Psoas muscle (tissue), 8 donors: ENCODE results near the gene HOXA9. TPM values are rescaled to one million over a fixed set of nuclear protein-coding genes. Genes with fewer than 3 reads are reported as not detected.

Source experiments
- ATAC-seq, 4 donors: fragments of 200-7000 bp; cut with Tn5 transposase; one replicate each; pipeline ENCODE4 v1.9.1; 2020; ENCODE audit warnings: moderate library complexity in 3 of 4, mild to moderate bottlenecking in 2 of 4
- DNase-seq, 2 donors: peaks; one replicate each; pipeline ENCODE4 v3.0.0-alpha.2; 2020
- H3K27ac ChIP-seq: fragments of 200-600 bp; one replicate; pipeline ENCODE4 v1.8.0; 2022
- H3K27me3 ChIP-seq, 3 donors: fragments of 200-600 bp in 1 of 3; one replicate each; pipeline versions ENCODE4 v1.6.1 to v1.8.0; 2013 to 2022; ENCODE audit warnings: low read length in 2 of 3, mild to moderate bottlenecking in 2 of 3, moderate library complexity in 1 of 3; ENCODE audit not compliant: insufficient read depth in 3 of 3
- H3K36me3 ChIP-seq, 2 donors: fragments of 200-600 bp in 1 of 2; one replicate each; pipeline versions ENCODE4 v1.6.1 to v1.8.0; 2013 to 2022; ENCODE audit warnings: low read depth in 1 of 2, mild to moderate bottlenecking in 1 of 2, moderate library complexity in 1 of 2; ENCODE audit not compliant: insufficient read depth in 1 of 2
- H3K4me1 ChIP-seq: fragments of 200-600 bp; one replicate; pipeline ENCODE4 v1.8.0; 2022
- H3K4me3 ChIP-seq: fragments of 200-600 bp; one replicate; pipeline ENCODE4 v1.8.0; 2022; ENCODE audit warnings: mild to moderate bottlenecking
- H3K9me3 ChIP-seq: fragments of 200-600 bp; one replicate; pipeline ENCODE4 v1.8.0; 2022
- CTCF ChIP-seq: fragments of 200-600 bp; IDR thresholded peaks from one replicate; pipeline ENCODE4 v1.8.0; 2022; ENCODE audit warnings: antibody characterized with exemption
- WGBS, 3 donors: extraction: QIAGEN DNeasy Blood & Tissue Kit; methylation state at CpG; one replicate each; pipeline versions ENCODE4 v1.1.6 to v1.1.7; 2013; 5-methylcytosine and 5-hydroxymethylcytosine counted together
- intact Hi-C, 2 donors: fragments of 100-400 bp; cut with DNase I; formaldehyde crosslinking; loops; one replicate each; pipeline versions ENCODE4 v1.11.0 to v1.14.2; 2022
- polyA plus RNA-seq, 3 donors: library from polyadenylated mRNA; stranded (reverse); fragments of 200-250 nt; gene quantifications; one replicate each; pipeline ENCODE4 v1.2.3, GENCODE V29; 2013
- total RNA-seq, 4 donors: library from RNA; stranded (reverse); fragmentation: NEBNext Ultra II Directional in 2 of 4; extraction: Animal tissue kit (Norgen Biotek cat#: 25700) in 2 of 4; gene quantifications; one replicate each; pipeline versions ENCODE4 v1.2.1 to v1.2.4, GENCODE V29; 2021 to 2023
- donor health status: healthy with polysubstance abuse.
- donor health status: DM: no; HTN: no; CAD: no; lungs with moderate emphysema.
- donor health status: Bipolar disorder and iron deficiency.
- donor health status: healthy.
- donor health status: DM: yes; HTN: yes; CAD: no.
- donor health status: DM: no; HTN: no; CAD: no.
- donor health status: DM: no; HTN: no; CAD: no.
- donor health status: DM: yes; HTN: yes; CAD: no.

Gene HOXA9
- total and polyA plus RNA-seq, 7 donors, result 0.81 to 55.9 (median 16.0) TPM; not detected in 1

DNA sequence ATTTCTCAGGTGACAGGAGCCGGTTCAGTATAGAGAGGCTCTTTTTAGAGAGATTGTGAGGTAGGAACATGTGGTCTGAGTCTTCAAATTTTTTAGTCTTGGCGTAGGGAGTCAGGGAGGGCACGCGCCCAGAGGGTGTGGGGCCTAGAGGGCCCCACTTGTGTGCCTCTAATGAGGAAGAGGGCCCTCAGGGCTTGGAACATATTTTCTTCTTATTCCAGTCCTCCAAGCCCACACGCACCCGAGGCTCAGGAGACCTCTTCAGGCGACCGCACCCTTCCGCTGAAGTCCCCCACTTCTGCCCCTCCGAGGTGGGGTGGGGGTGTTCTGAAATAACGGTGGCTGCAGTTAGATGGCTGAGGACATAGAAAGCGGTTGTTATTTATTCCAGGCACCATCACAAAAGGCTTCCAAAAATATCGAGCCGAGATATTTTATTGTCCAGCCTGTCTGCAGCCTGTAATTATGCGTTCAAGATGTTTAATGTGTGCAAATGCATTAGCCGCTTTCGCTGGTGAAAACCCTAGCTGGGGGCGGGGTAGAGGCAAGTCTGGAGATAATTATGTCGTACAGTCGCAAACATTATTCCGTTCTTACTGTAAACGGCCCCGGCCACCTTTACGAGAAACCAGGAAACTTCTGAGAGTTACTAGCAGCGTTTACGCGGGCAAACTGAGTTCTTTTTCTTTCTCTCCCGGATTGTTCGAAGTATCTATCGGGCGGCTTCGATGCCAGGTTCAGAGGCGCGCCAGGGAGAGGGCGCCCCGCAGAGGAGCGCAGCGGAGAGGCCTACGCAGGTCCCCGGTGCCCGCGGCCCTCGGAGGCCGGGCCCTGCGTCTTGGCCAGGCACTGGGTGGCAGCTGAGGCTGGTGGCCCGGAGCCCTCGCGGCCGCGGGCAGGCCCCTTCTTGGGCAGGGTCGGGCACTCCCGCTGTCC is 47.4 kb upstream of the HOXA9 start:
- Histone ChIP-seq H3K27ac (peak overlapping the region; percentile 30), H3K36me3 (no peaks in the 10 kb centered on the region), H3K27me3 (peaks cover 0 to 57% (median 22%) of the 10 kb centered on the region in 3 donors), H3K4me1 (peaks cover 4% of the 10 kb centered on the region), H3K4me3 (peak overlapping the region; percentile 25), H3K9me3 (no peaks in the 10 kb centered on the region)
- DNase-seq, result no peak
- intact Hi-C loops, result loop anchor here in 1 of 2 donors (5.0 kb wide), 1 partner anchor 365 kb away; no protein-coding TSS in a partner anchor
- 27 to 32% (median 29%) methylated on average over 50 to 52 of the region's 52 CpGs for WGBS, 3 donors
- peak; percentile 40 to 62 (median 50) for ATAC-seq
- no peak for TF ChIP-seq CTCF

GRCh38 chr7:27211764-27212204 is 46.4 kb upstream of the HOXA9 start:
- DNase-seq (no peak), ATAC-seq (no peak)
- TF ChIP-seq CTCF, result no peak
- Histone ChIP-seq H3K4me3 (no peak overlapping the region), H3K9me3 (no peaks in the 10 kb centered on the region), H3K27me3 (peaks cover 0 to 67% (median 22%) of the 10 kb centered on the region in 3 donors), H3K4me1 (peaks cover 4% of the 10 kb centered on the region), H3K27ac (no peak overlapping the region), H3K36me3 (no peaks in the 10 kb centered on the region)
- intact Hi-C loops, result loop anchor here in 1 of 2 donors (5.0 kb wide), 1 partner anchor 366 kb away; no protein-coding TSS in a partner anchor
- 58 to 72% (median 69%) methylated on average over 3 of the region's 3 CpGs for WGBS, 3 donors

- no peak for ATAC-seq
- no peaks in the 10 kb centered on the region for H3K36me3 ChIP-seq
- TF ChIP-seq CTCF, result no peak
- no peak overlapping the region for H3K4me3 ChIP-seq
- WGBS, 3 donors, result 87 to 95% (median 90%) methylated on average over 1 of the region's 1 CpG
- no peak for DNase-seq
- H3K4me1 ChIP-seq, result peaks cover 4% of the 10 kb centered on the region
- H3K27ac ChIP-seq, result no peak overlapping the region
- peaks cover 0 to 74% (median 21%) of the 10 kb centered on the region in 3 donors for H3K27me3 ChIP-seq
- intact Hi-C loops, result loop anchor here in 1 of 2 donors (5.0 kb wide), 1 partner anchor 366 kb away; no protein-coding TSS in a partner anchor
- H3K9me3 ChIP-seq, result no peaks in the 10 kb centered on the region
Measured at GRCh38 chr7:27211084-27211446, 45.7 kb upstream of the HOXA9 start.

GRCh38 chr7:27210441-27211083 is 45.2 kb upstream of the HOXA9 start:
- no peaks in the 10 kb centered on the region for H3K9me3 ChIP-seq
- WGBS, 3 donors, result 22 to 26% (median 26%) methylated on average over 32 of the region's 32 CpGs
- H3K4me1 ChIP-seq, result peaks cover 5% of the 10 kb centered on the region
- no peak overlapping the region for H3K27ac ChIP-seq
- H3K27me3 ChIP-seq, result peaks cover 0 to 77% (median 25%) of the 10 kb centered on the region in 3 donors
- DNase-seq, result no peak
- peak overlapping the region; percentile 48 for H3K4me3 ChIP-seq
- peak; percentile 55 to 84 (median 62) for ATAC-seq
- peak; percentile 75 for TF ChIP-seq CTCF
- no peaks in the 10 kb centered on the region for H3K36me3 ChIP-seq
- intact Hi-C loops, result loop anchor here in 1 of 2 donors (5.0 kb wide), 1 partner anchor 367 kb away; no protein-coding TSS in a partner anchor
